ENCODE measurements around the gene MPV17L.

- TF ChIP-seq CTCF (conservative IDR thresholded peaks at IDR 0.05 in 1 of 2, IDR thresholded peaks at IDR 0.05 in 1 of 2; ENCODE audit: low read depth in 1 of 2, low read length in 2 of 2) (no peak), EZH2 (IDR thresholded peaks at IDR 0.05; ENCODE audit: low read length, missing control alignments) (no peak)
Observed at GRCh38 chr16:15461376-15461775, 65.8 kb downstream of the MPV17L start.
